Mesodermal cell (in vitro differentiated cells): ENCODE measurements around the gene AHSG. TPM values are rescaled to one million over a fixed set of nuclear protein-coding genes. Genes with fewer than 3 reads are reported as not detected.
"Not testable (repeated sequence)": the region's sequence is repeated elsewhere in the genome, so short reads cannot be mapped to it uniquely, and the experiment has no call there.

Source experiments
- H3K27ac ChIP-seq: 2 replicates; pipeline ENCODE4 v1.7.0; 2013; ENCODE audit warnings: mild to moderate bottlenecking, low read depth, low read length, moderate library complexity; ENCODE audit not compliant: severe bottlenecking
- H3K36me3 ChIP-seq: 2 replicates; pipeline ENCODE4 v1.7.1; 2013; ENCODE audit warnings: mild to moderate bottlenecking, low read length, moderate library complexity; ENCODE audit not compliant: control insufficient read depth, insufficient read depth
- H3K4me1 ChIP-seq: one replicate; pipeline ENCODE4 v1.7.1; 2013; ENCODE audit warnings: mild to moderate bottlenecking, low read length; ENCODE audit not compliant: insufficient read depth, control insufficient read depth, poor library complexity, severe bottlenecking
- H3K4me3 ChIP-seq: 2 replicates; pipeline ENCODE4 v1.7.0; 2013; ENCODE audit warnings: low read length, control low read depth, mild to moderate bottlenecking; ENCODE audit not compliant: insufficient read depth, poor library complexity, severe bottlenecking; ENCODE audit errors: extremely low read depth
- H3K9me3 ChIP-seq: 2 replicates; pipeline ENCODE4 v1.7.1; 2013; ENCODE audit warnings: mild to moderate bottlenecking, low read length, moderate library complexity; ENCODE audit not compliant: control insufficient read depth
- WGBS, 2 experiments: methylation state at CpG; one replicate each; pipeline ENCODE4 v1.1.5; 2013; ENCODE audit warnings: missing lambda C conversion rate in 2 of 2; ENCODE audit not compliant: insufficient coverage in 2 of 2; 5-methylcytosine and 5-hydroxymethylcytosine counted together
- polyA plus RNA-seq, 2 experiments: library from polyadenylated mRNA; stranded (reverse); fragments of 50-300 nt; gene quantifications; one replicate each; pipeline ENCODE4 v1.2.3, GENCODE V29; 2013

Gene AHSG
- not detected for polyA plus RNA-seq (2013, experiment 1 of 2)
- not detected for polyA plus RNA-seq (2013, experiment 2 of 2)

GRCh38 chr3:186612721-186613636, at the start of gene AHSG:
Gene AHSG, plus strand, starts transcription at chr3:186613060. Its CDS starts 82 bp downstream, at chr3:186613142.
- H3K36me3 ChIP-seq, result no peaks in the 10 kb centered on the region
- H3K9me3 ChIP-seq, result no peaks in the 10 kb centered on the region
- no peaks in the 10 kb centered on the region for H3K4me1 ChIP-seq
- whole genome bisulfite sequencing, 2 experiments, result 86% methylated on average over 4 to 6 of the region's 7 CpGs
- no peak within 1 kb of the TSS for H3K27ac ChIP-seq
- no peak within 1 kb of the TSS for H3K4me3 ChIP-seq

GRCh38 chr3:186564586-186564985, 48.3 kb upstream of the AHSG start:
- H3K36me3 ChIP-seq, result peaks cover 24% of the 10 kb centered on the region
- no peak overlapping the region for H3K27ac ChIP-seq
- H3K4me1 ChIP-seq, result peaks cover 10% of the 10 kb centered on the region
- H3K4me3 ChIP-seq, result no peak overlapping the region
- no peaks in the 10 kb centered on the region for H3K9me3 ChIP-seq

GRCh38 chr3:186566772-186567071, 46.1 kb upstream of the AHSG start:
- WGBS, 2 experiments, result 1 to 2% methylated on average over 14 of the region's 14 CpGs
- no peaks in the 10 kb centered on the region for H3K9me3 ChIP-seq
- peaks cover 23% of the 10 kb centered on the region for H3K36me3 ChIP-seq
- peak overlapping the region; percentile 39 for H3K27ac ChIP-seq
- H3K4me3 ChIP-seq, result peak overlapping the region; percentile 88
- peaks cover 11% of the 10 kb centered on the region for H3K4me1 ChIP-seq

GRCh38 chr3:186567072-186567921, 45.6 kb upstream of the AHSG start, which contains the start of gene TBCCD1:
Gene TBCCD1, minus strand, starts transcription at chr3:186567339. Its CDS starts 3,010 bp downstream, at chr3:186564329.
- H3K27ac ChIP-seq, result peak within 1 kb of the TSS; percentile 41
- peak within 1 kb of the TSS; percentile 88 for H3K4me3 ChIP-seq
- WGBS, 2 experiments, result 1 to 2% methylated on average over 57 to 63 of the region's 66 CpGs
- peaks cover 11% of the 10 kb centered on the region for H3K4me1 ChIP-seq
- H3K9me3 ChIP-seq, result no peaks in the 10 kb centered on the region
- H3K36me3 ChIP-seq, result peaks cover 21% of the 10 kb centered on the region

- peaks cover 21% of the 10 kb centered on the region for H3K36me3 ChIP-seq
- not testable (repeated sequence) for H3K27ac ChIP-seq, H3K9me3 ChIP-seq
- peaks cover 11% of the 10 kb centered on the region for H3K4me1 ChIP-seq
- H3K4me3 ChIP-seq, result peak overlapping the region; percentile 83
- WGBS, 2 experiments, result 91 to 95% methylated on average over 4 to 7 of the region's 11 CpGs
Measured at GRCh38 chr3:186569361-186569760, 43.5 kb upstream of the AHSG start.

- peak overlapping the region; percentile 83 for H3K4me3 ChIP-seq
- H3K27ac ChIP-seq, result peak overlapping the region; percentile 74
- H3K9me3 ChIP-seq, result no peaks in the 10 kb centered on the region
- WGBS, 2 experiments, result 0 to 21% methylated on average over 1 to 4 of the region's 7 CpGs
- H3K36me3 ChIP-seq, result peaks cover 25% of the 10 kb centered on the region
- peaks cover 11% of the 10 kb centered on the region for H3K4me1 ChIP-seq
Measured at GRCh38 chr3:186569779-186570095, 43.1 kb upstream of the AHSG start.

- Histone ChIP-seq H3K4me1 (peaks cover 11% of the 10 kb centered on the region), H3K9me3 (no peaks in the 10 kb centered on the region), H3K4me3 (peak within 1 kb of the TSS; percentile 83), H3K27ac (peak within 1 kb of the TSS; percentile 86), H3K36me3 (peaks cover 25% of the 10 kb centered on the region)
- WGBS, 2 experiments, result 1% methylated on average over 48 of the region's 59 CpGs
Measured at GRCh38 chr3:186570096-186570940, 42.5 kb upstream of the AHSG start, which contains the start of gene DNAJB11. Gene DNAJB11, plus strand, starts transcription at chr3:186570720. Its CDS starts 178 bp downstream, at chr3:186570898.

- peak overlapping the region; percentile 83 for H3K4me3 ChIP-seq
- H3K27ac ChIP-seq, result peak overlapping the region; percentile 86
- peaks cover 11% of the 10 kb centered on the region for H3K4me1 ChIP-seq
- H3K36me3 ChIP-seq, result peaks cover 31% of the 10 kb centered on the region
- H3K9me3 ChIP-seq, result no peaks in the 10 kb centered on the region
- 13 to 17% methylated on average over 6 to 18 of the region's 21 CpGs for WGBS, 2 experiments
Measured at GRCh38 chr3:186570941-186571643, 41.8 kb upstream of the AHSG start.

- no peak overlapping the region for H3K27ac ChIP-seq
- peak overlapping the region; percentile 83 for H3K4me3 ChIP-seq
- H3K4me1 ChIP-seq, result peaks cover 11% of the 10 kb centered on the region
- WGBS, 2 experiments, result no CpG with 5 or more reads among the region's 2 CpGs
- H3K9me3 ChIP-seq, result no peaks in the 10 kb centered on the region
- peaks cover 36% of the 10 kb centered on the region for H3K36me3 ChIP-seq
Measured at GRCh38 chr3:186571644-186572013, 41.2 kb upstream of the AHSG start.

GRCh38 chr3:186577521-186577920, 35.3 kb upstream of the AHSG start:
- Histone ChIP-seq H3K36me3 (peaks cover 80% of the 10 kb centered on the region), H3K4me3 (no peak overlapping the region), H3K27ac (no peak overlapping the region), H3K9me3 (no peaks in the 10 kb centered on the region), H3K4me1 (no peaks in the 10 kb centered on the region)
- WGBS, 2 experiments, result 83 to 100% methylated on average over 1 of the region's 2 CpGs
